ENCODE measurements around the gene AGO4. TPM values are rescaled to one million over a fixed set of nuclear protein-coding genes. Genes with fewer than 3 reads are reported as not detected.

The AGO4 gene
- total RNA-seq, 4 donors from 2014 or later, result 8.3 to 44.2 (median 18.6) TPM

- Histone ChIP-seq H3K27me3 (no peaks in the 10 kb centered on the region), H3K4me3 (no peak overlapping the region), H3K9me3 (no peaks in the 10 kb centered on the region), H3K36me3 (peaks cover 0 to 81% (median 4%) of the 10 kb centered on the region in 3 donors), H3K27ac (no peak overlapping the region), H3K4me1 (no peaks in the 10 kb centered on the region)
- TF ChIP-seq CTCF (IDR thresholded peaks at IDR 0.05) (no peak), POLR2A (IDR thresholded peaks at IDR 0.05) (no peak)
- no peak for DNase-seq
Observed at GRCh38 chr1:35899941-35900340, 92.1 kb downstream of the AGO4 start.

- TF ChIP-seq POLR2A (IDR thresholded peaks at IDR 0.05) (no peak), CTCF (IDR thresholded peaks at IDR 0.05) (no peak)
- Histone ChIP-seq H3K36me3 (peaks cover 0 to 79% (median 3%) of the 10 kb centered on the region in 3 donors), H3K9me3 (no peaks in the 10 kb centered on the region), H3K27ac (no peak overlapping the region), H3K27me3 (no peaks in the 10 kb centered on the region), H3K4me3 (no peak overlapping the region), H3K4me1 (no peaks in the 10 kb centered on the region)
- no peak for DNase-seq
Observed at GRCh38 chr1:35901235-35901634, 93.4 kb downstream of the AGO4 start.

DNA sequence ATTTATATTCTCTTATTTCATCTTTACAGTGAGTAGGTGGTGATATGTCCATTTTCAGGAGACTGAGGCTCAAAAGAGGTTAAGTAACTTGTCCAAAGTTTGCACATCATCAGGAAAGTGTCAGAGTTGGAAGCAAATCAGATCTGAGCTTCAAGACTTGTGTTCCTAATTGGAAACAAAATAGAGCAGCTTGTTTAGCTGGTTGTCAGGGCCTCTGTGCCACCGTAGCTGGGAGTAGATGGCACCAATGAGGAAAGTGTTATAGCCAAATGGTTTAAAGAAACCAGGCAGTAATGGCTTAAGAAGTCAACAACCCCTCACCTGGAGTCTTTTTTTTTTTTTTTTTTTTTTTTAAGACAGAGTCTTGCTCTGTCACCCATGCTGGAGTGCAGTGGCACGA is 94.9 kb downstream of the AGO4 start:
- no peak for DNase-seq
- no peaks in the 10 kb centered on the region for H3K27me3 ChIP-seq
- TF ChIP-seq POLR2A (IDR thresholded peaks at IDR 0.05) (no peak), CTCF (IDR thresholded peaks at IDR 0.05) (no peak)
- H3K4me3 ChIP-seq, result no peak overlapping the region
- no peaks in the 10 kb centered on the region for H3K4me1 ChIP-seq
- no peaks in the 10 kb centered on the region for H3K9me3 ChIP-seq
- peaks cover 0 to 80% (median 0%) of the 10 kb centered on the region in 3 donors for H3K36me3 ChIP-seq
- no peak overlapping the region for H3K27ac ChIP-seq

Other genes starting within 250 kb of the AGO4 start
- gene TFAP2E, start 234.7 kb upstream of the AGO4 start, total RNA-seq, result 1 to 10 TPM in 1 of 4 donors, not detected in 3; 1.4 TPM
- gene PSMB2, start 166.5 kb upstream of the AGO4 start, total RNA-seq, result 10 to 100 TPM; 31.5 to 79.2 (median 42.6) TPM
- gene C1orf216, start 89.1 kb upstream of the AGO4 start, total RNA-seq, result 1 to 10 TPM; 2.7 to 5.8 (median 3.4) TPM
- 10 to 100 TPM in 1 of 4 donors, 1 to 10 TPM in 2, under 1 TPM in 1; 0.40 to 20.6 (median 3.7) TPM for gene CLSPN, start 38.0 kb upstream of the AGO4 start, total RNA-seq
- 10 to 100 TPM; 27.0 to 39.7 (median 31.7) TPM for gene AGO1, start 75.2 kb downstream of the AGO4 start, total RNA-seq
- 10 to 100 TPM; 12.1 to 33.0 (median 18.6) TPM for gene AGO3, start 123.1 kb downstream of the AGO4 start, total RNA-seq

All from Peyer's patch (tissue), 4 donors.